ENCODE measurements around the gene GTPBP4. TPM values are rescaled to one million over a fixed set of nuclear protein-coding genes. Genes with fewer than 3 reads are reported as not detected.

The GTPBP4 gene
- polyA plus RNA-seq = 20.7 TPM

- Mint-ChIP-seq H3K36me3 (peaks cover 1% of the 10 kb centered on the region), H3K4me3 (peak within 1 kb of the TSS; percentile 93 to 98 (median 98)), H3K27ac (peak within 1 kb of the TSS; percentile 91 to 95 (median 93)), H3K9me3 (no peaks in the 10 kb centered on the region), H3K27me3 (no peaks in the 10 kb centered on the region), H3K4me1 (peaks cover 22 to 28% (median 28%) of the 10 kb centered on the region in 3 donors)
These were observed at the start of gene GTPBP4 for GRCh38 chr10:987870-988666. Gene GTPBP4 (plus strand): TSS chr10:988434. CDS start chr10:988480, 46 bp downstream.

GRCh38 chr10:938941-939678 is 49.1 kb upstream of the GTPBP4 start:
- Mint-ChIP-seq H3K36me3 (no peaks in the 10 kb centered on the region), H3K27ac (peak overlapping the region in 1 of 3 donors; percentile 24), H3K9me3 (peaks cover 0 to 1% (median 1%) of the 10 kb centered on the region in 3 donors), H3K27me3 (peaks cover 34% of the 10 kb centered on the region), H3K4me1 (peaks cover 13 to 16% (median 14%) of the 10 kb centered on the region in 3 donors), H3K4me3 (no peak overlapping the region)

- H3K4me3 Mint-ChIP-seq = peak overlapping the region in 2 of 4 donors; percentile 63 to 85
- peaks cover 11% of the 10 kb centered on the region for H3K27me3 Mint-ChIP-seq
- H3K4me1 Mint-ChIP-seq = peaks cover 7 to 13% (median 9%) of the 10 kb centered on the region in 3 donors
- no peaks in the 10 kb centered on the region for H3K36me3 Mint-ChIP-seq
- H3K9me3 Mint-ChIP-seq = no peaks in the 10 kb centered on the region
- H3K27ac Mint-ChIP-seq = no peak overlapping the region
These were observed 44.8 kb upstream of the GTPBP4 start for GRCh38 chr10:943334-944033.

- H3K27me3 Mint-ChIP-seq = peaks cover 9% of the 10 kb centered on the region
- no peak overlapping the region for H3K27ac Mint-ChIP-seq
- peak overlapping the region in 3 of 4 donors; percentile 24 to 85 (median 63) for H3K4me3 Mint-ChIP-seq
- H3K9me3 Mint-ChIP-seq = no peaks in the 10 kb centered on the region
- no peaks in the 10 kb centered on the region for H3K36me3 Mint-ChIP-seq
- H3K4me1 Mint-ChIP-seq = peaks cover 7 to 14% (median 10%) of the 10 kb centered on the region in 3 donors
These were observed 44.0 kb upstream of the GTPBP4 start for GRCh38 chr10:944034-944831.

GRCh38 chr10:945778-946177 is 42.5 kb upstream of the GTPBP4 start:
- no peak overlapping the region for H3K4me3 Mint-ChIP-seq
- H3K9me3 Mint-ChIP-seq = no peaks in the 10 kb centered on the region
- peaks cover 17 to 20% (median 18%) of the 10 kb centered on the region in 3 donors for H3K4me1 Mint-ChIP-seq
- H3K27ac Mint-ChIP-seq = no peak overlapping the region
- no peaks in the 10 kb centered on the region for H3K36me3 Mint-ChIP-seq
- H3K27me3 Mint-ChIP-seq = peaks cover 15% of the 10 kb centered on the region

GRCh38 chr10:947051-947450 is 41.2 kb upstream of the GTPBP4 start:
- Mint-ChIP-seq H3K9me3 (no peaks in the 10 kb centered on the region), H3K4me1 (peaks cover 17 to 20% (median 18%) of the 10 kb centered on the region in 3 donors), H3K4me3 (peak overlapping the region in 1 of 4 donors; percentile 50), H3K27me3 (peaks cover 12% of the 10 kb centered on the region), H3K36me3 (no peaks in the 10 kb centered on the region), H3K27ac (no peak overlapping the region)

- H3K4me1 Mint-ChIP-seq = peaks cover 17 to 20% (median 18%) of the 10 kb centered on the region in 3 donors
- no peak overlapping the region for H3K4me3 Mint-ChIP-seq
- peaks cover 12% of the 10 kb centered on the region for H3K27me3 Mint-ChIP-seq
- H3K27ac Mint-ChIP-seq = no peak overlapping the region
- no peaks in the 10 kb centered on the region for H3K36me3 Mint-ChIP-seq
- H3K9me3 Mint-ChIP-seq = no peaks in the 10 kb centered on the region
These were observed 40.4 kb upstream of the GTPBP4 start for GRCh38 chr10:947881-948280.

- no peaks in the 10 kb centered on the region for H3K36me3 Mint-ChIP-seq
- peaks cover 17 to 19% (median 18%) of the 10 kb centered on the region in 3 donors for H3K4me1 Mint-ChIP-seq
- H3K27ac Mint-ChIP-seq = peak overlapping the region in 1 of 3 donors; percentile 60
- no peaks in the 10 kb centered on the region for H3K9me3 Mint-ChIP-seq
- peaks cover 12% of the 10 kb centered on the region for H3K27me3 Mint-ChIP-seq
- no peak overlapping the region for H3K4me3 Mint-ChIP-seq
These were observed 39.9 kb upstream of the GTPBP4 start for GRCh38 chr10:948347-948746.

- H3K4me3 Mint-ChIP-seq = peak overlapping the region in 3 of 4 donors; percentile 34 to 70 (median 35)
- H3K4me1 Mint-ChIP-seq = peaks cover 9 to 12% (median 11%) of the 10 kb centered on the region in 3 donors
- peaks cover 14% of the 10 kb centered on the region for H3K27me3 Mint-ChIP-seq
- H3K36me3 Mint-ChIP-seq = no peaks in the 10 kb centered on the region
- H3K9me3 Mint-ChIP-seq = no peaks in the 10 kb centered on the region
- no peak overlapping the region for H3K27ac Mint-ChIP-seq
These were observed 38.8 kb upstream of the GTPBP4 start for GRCh38 chr10:949446-949845.

GRCh38 chr10:953836-954235 is 34.4 kb upstream of the GTPBP4 start:
- peaks cover 17% of the 10 kb centered on the region for H3K27me3 Mint-ChIP-seq
- no peak overlapping the region for H3K4me3 Mint-ChIP-seq
- H3K27ac Mint-ChIP-seq = no peak overlapping the region
- H3K36me3 Mint-ChIP-seq = peaks cover 3% of the 10 kb centered on the region
- H3K9me3 Mint-ChIP-seq = no peaks in the 10 kb centered on the region
- peaks cover 7 to 12% (median 8%) of the 10 kb centered on the region in 3 donors for H3K4me1 Mint-ChIP-seq

GRCh38 chr10:954396-954795 is 33.8 kb upstream of the GTPBP4 start:
- no peak overlapping the region for H3K27ac Mint-ChIP-seq
- H3K9me3 Mint-ChIP-seq = no peaks in the 10 kb centered on the region
- no peak overlapping the region for H3K4me3 Mint-ChIP-seq
- peaks cover 15% of the 10 kb centered on the region for H3K27me3 Mint-ChIP-seq
- H3K36me3 Mint-ChIP-seq = peaks cover 3% of the 10 kb centered on the region
- peaks cover 4 to 9% (median 6%) of the 10 kb centered on the region in 3 donors for H3K4me1 Mint-ChIP-seq

GRCh38 chr10:955127-955819 is 33.0 kb upstream of the GTPBP4 start:
- peaks cover 3% of the 10 kb centered on the region for H3K36me3 Mint-ChIP-seq
- peaks cover 0 to under 1% (median 0%) of the 10 kb centered on the region in 3 donors for H3K4me1 Mint-ChIP-seq
- H3K27me3 Mint-ChIP-seq = peaks cover 14% of the 10 kb centered on the region
- H3K4me3 Mint-ChIP-seq = no peak overlapping the region
- no peak overlapping the region for H3K27ac Mint-ChIP-seq
- no peaks in the 10 kb centered on the region for H3K9me3 Mint-ChIP-seq

GRCh38 chr10:955820-956217 is 32.4 kb upstream of the GTPBP4 start:
- peaks cover 3% of the 10 kb centered on the region for H3K36me3 Mint-ChIP-seq

GRCh38 chr10:958106-958505 is 30.1 kb upstream of the GTPBP4 start:
- H3K36me3 Mint-ChIP-seq = peaks cover 3% of the 10 kb centered on the region

More at GRCh38 chr10:955820-956217, 32.4 kb upstream of the GTPBP4 start:
- no peak overlapping the region for H3K4me3 Mint-ChIP-seq
- no peak overlapping the region for H3K27ac Mint-ChIP-seq
- H3K27me3 Mint-ChIP-seq = peaks cover 12% of the 10 kb centered on the region
- H3K9me3 Mint-ChIP-seq = no peaks in the 10 kb centered on the region
- H3K4me1 Mint-ChIP-seq = no peaks in the 10 kb centered on the region

More at GRCh38 chr10:958106-958505, 30.1 kb upstream of the GTPBP4 start:
- H3K27me3 Mint-ChIP-seq = peaks cover 12% of the 10 kb centered on the region
- H3K4me1 Mint-ChIP-seq = no peaks in the 10 kb centered on the region
- H3K4me3 Mint-ChIP-seq = no peak overlapping the region
- peaks cover 0 to 2% (median 0%) of the 10 kb centered on the region in 3 donors for H3K9me3 Mint-ChIP-seq
- no peak overlapping the region for H3K27ac Mint-ChIP-seq
